Measurements from ENCODE around the gene C19orf25.

The C19orf25 gene

DNA sequence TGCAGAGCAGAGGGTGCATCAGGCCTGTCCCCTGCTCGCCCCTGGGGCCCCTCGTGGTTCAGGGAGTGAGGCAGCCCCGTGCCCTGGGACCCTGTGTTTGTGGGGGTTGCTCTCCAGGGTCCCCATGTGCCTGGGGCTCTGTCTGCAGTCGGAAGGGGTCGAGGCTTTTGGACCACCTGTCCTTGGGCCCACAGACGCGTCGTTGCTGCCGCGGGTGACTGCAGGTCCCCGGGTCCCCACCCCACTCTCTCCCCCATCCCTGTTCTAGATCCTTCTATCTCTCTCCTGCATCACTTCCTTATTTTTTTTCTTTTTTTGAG lies 9.2 kb upstream of the C19orf25 start:
- no peak for DNase-seq (ENCODE audit: low read depth, low spot score)
- peaks cover 11% of the 10 kb centered on the region for H3K27me3 ChIP-seq (ENCODE audit: insufficient read depth, insufficient read length)
- H3K9ac ChIP-seq (ENCODE audit: insufficient read length, low read depth) = peak overlapping the region; percentile 36
- no peak for TF ChIP-seq SUZ12 (IDR thresholded peaks at IDR 0.05; ENCODE audit: extremely low read depth, insufficient read depth, insufficient read length)
- no peak for TF ChIP-seq YY1 (IDR thresholded peaks at IDR 0.05; ENCODE audit: insufficient read depth, insufficient read length)
- no peak for TF ChIP-seq ZNF274 (IDR thresholded peaks at IDR 0.05; ENCODE audit: low read depth, low read length)
- no peaks in the 10 kb centered on the region for H3K36me3 ChIP-seq (ENCODE audit: insufficient read depth, insufficient read length, low read length)
- H3K4me1 ChIP-seq (ENCODE audit: insufficient read depth, insufficient read length) = peaks cover 16% of the 10 kb centered on the region
- H3K4me3 ChIP-seq (ENCODE audit: insufficient read length, low read depth) = no peak overlapping the region
- no peaks in the 10 kb centered on the region for H3K9me3 ChIP-seq (ENCODE audit: insufficient read depth, low read length)

DNA sequence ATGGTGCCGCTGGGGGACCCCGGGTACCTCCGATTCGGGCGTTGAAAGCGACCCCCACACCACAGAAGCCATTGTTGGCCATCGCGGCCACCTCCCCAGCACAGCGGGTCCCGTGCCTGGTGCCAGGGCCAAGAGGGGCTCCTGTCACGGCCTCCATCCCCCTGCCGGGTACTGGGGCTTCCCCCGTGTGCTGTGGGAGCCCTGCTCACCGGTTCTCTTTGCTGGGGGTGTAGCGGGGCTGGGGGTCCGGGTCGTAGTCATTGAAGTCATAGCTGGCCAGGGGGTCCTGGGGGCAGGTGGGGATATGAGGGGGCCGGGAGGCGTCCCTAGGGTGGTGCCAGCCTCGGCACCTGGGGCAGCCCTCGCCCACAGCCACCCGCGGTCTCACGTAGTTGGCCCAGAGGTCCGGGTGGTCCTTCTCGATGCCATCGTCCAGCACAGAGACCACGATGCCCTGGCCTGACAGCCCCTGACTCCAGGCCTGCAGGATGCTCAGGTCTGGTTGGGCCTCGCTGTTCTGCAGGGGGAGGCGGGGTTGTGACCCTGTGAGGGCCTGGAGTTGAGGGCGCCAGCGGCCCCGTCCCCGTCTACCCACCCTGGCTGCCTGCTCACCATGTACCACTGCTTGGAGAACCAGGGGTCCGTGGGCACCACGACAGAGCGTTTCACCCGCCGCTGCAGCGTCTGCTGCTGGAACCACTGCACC lies 8.7 kb upstream of the C19orf25 start:
- Histone ChIP-seq H3K4me3 (ENCODE audit: insufficient read length, low read depth) (no peak overlapping the region), H3K9me3 (ENCODE audit: insufficient read depth, low read length) (no peaks in the 10 kb centered on the region), H3K9ac (ENCODE audit: insufficient read length, low read depth) (peak overlapping the region; percentile 36), H3K4me1 (ENCODE audit: insufficient read depth, insufficient read length) (peaks cover 14% of the 10 kb centered on the region), H3K36me3 (ENCODE audit: insufficient read depth, insufficient read length, low read length) (no peaks in the 10 kb centered on the region), H3K27me3 (ENCODE audit: insufficient read depth, insufficient read length) (peaks cover 11% of the 10 kb centered on the region)
- no peak for DNase-seq (ENCODE audit: low read depth, low spot score)
- TF ChIP-seq SUZ12 (IDR thresholded peaks at IDR 0.05; ENCODE audit: extremely low read depth, insufficient read depth, insufficient read length) = no peak
- TF ChIP-seq ZNF274 (IDR thresholded peaks at IDR 0.05; ENCODE audit: low read depth, low read length) = no peak
- no peak for TF ChIP-seq YY1 (IDR thresholded peaks at IDR 0.05; ENCODE audit: insufficient read depth, insufficient read length)

DNA sequence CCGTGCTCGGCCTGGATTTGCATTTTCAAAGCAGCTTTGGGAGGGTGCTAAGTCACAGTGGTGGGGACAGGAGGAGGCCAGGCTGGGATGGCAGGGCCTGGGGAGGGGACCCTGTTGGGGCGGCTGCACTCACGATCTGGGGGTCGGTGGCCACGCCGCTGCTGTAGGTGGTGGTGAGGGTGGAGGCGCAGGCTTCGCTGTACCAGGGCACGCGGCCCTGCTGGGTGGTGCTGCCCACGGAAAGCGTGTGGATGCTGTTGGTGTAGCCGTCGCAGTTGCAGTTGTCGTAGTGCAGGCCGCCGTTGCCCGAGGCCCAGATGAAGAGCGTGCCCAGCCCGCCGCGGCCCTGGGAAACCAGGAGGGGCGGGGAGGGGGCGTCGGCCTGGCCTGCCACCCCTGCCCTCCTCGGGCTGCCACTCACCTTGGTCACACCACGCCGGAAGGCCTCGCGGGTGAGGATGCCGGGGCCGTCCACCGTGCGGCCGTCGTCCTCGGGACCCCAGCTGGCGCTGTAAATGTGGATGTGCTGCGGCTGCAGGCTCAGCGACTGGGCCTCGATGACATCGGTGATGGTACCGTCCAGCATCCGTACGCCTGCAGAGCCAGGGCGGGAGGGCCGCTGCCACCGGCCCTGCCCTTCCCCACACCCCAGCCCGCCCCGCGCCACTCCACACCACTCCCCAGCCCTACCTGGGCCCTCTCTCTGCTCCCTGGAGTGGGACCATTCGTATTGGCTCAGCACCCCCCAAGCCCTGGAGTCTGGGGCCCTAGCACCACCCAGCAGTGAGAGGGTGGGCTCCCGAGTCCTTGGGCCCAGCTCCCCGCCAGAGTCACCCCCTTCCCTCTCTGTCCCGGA lies 7.9 kb upstream of the C19orf25 start:
- peaks cover 16% of the 10 kb centered on the region for H3K4me1 ChIP-seq (ENCODE audit: insufficient read depth, insufficient read length)
- no peak for DNase-seq (ENCODE audit: low read depth, low spot score)
- H3K4me3 ChIP-seq (ENCODE audit: insufficient read length, low read depth) = no peak overlapping the region
- H3K9me3 ChIP-seq (ENCODE audit: insufficient read depth, low read length) = no peaks in the 10 kb centered on the region
- no peaks in the 10 kb centered on the region for H3K36me3 ChIP-seq (ENCODE audit: insufficient read depth, insufficient read length, low read length)
- peaks cover 10% of the 10 kb centered on the region for H3K27me3 ChIP-seq (ENCODE audit: insufficient read depth, insufficient read length)
- TF ChIP-seq SUZ12 (IDR thresholded peaks at IDR 0.05; ENCODE audit: extremely low read depth, insufficient read depth, insufficient read length) (no peak), ZNF274 (IDR thresholded peaks at IDR 0.05; ENCODE audit: low read depth, low read length) (no peak), YY1 (IDR thresholded peaks at IDR 0.05; ENCODE audit: insufficient read depth, insufficient read length) (no peak)
- peak overlapping the region; percentile 8 for H3K9ac ChIP-seq (ENCODE audit: insufficient read length, low read depth)

DNA sequence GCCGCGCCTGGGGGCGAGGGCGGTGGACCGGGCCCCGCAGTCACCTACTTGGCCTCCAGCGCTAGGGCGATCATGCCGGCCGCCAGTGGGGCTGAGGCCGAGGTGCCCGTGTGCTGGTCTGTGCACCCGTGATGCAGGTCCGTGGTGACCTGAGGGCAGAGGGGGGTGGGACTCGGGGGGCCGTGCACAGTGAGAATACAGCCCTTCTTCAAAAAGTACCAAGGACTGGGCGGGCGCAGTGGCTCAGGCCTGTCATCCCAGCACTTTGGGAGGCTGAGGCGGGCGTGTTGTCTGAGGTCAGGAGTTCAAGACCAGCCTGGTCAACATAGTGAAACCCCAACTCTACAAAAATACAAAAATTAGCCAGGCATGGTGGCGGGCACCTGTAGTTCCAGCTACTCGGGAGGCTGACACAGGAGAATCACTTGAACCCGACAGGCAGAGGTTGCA lies 5.0 kb upstream of the C19orf25 start:
- no peak for DNase-seq (ENCODE audit: low read depth, low spot score)
- Histone ChIP-seq H3K9ac (ENCODE audit: insufficient read length, low read depth) (no peak overlapping the region), H3K4me1 (ENCODE audit: insufficient read depth, insufficient read length) (peaks cover 8% of the 10 kb centered on the region), H3K4me3 (ENCODE audit: insufficient read length, low read depth) (no peak overlapping the region), H3K9me3 (ENCODE audit: insufficient read depth, low read length) (no peaks in the 10 kb centered on the region), H3K27me3 (ENCODE audit: insufficient read depth, insufficient read length) (no peaks in the 10 kb centered on the region), H3K36me3 (ENCODE audit: insufficient read depth, insufficient read length, low read length) (no peaks in the 10 kb centered on the region)
- no peak for TF ChIP-seq ZNF274 (IDR thresholded peaks at IDR 0.05; ENCODE audit: low read depth, low read length)
- no peak for TF ChIP-seq SUZ12 (IDR thresholded peaks at IDR 0.05; ENCODE audit: extremely low read depth, insufficient read depth, insufficient read length)
- TF ChIP-seq YY1 (IDR thresholded peaks at IDR 0.05; ENCODE audit: insufficient read depth, insufficient read length) = no peak

DNA sequence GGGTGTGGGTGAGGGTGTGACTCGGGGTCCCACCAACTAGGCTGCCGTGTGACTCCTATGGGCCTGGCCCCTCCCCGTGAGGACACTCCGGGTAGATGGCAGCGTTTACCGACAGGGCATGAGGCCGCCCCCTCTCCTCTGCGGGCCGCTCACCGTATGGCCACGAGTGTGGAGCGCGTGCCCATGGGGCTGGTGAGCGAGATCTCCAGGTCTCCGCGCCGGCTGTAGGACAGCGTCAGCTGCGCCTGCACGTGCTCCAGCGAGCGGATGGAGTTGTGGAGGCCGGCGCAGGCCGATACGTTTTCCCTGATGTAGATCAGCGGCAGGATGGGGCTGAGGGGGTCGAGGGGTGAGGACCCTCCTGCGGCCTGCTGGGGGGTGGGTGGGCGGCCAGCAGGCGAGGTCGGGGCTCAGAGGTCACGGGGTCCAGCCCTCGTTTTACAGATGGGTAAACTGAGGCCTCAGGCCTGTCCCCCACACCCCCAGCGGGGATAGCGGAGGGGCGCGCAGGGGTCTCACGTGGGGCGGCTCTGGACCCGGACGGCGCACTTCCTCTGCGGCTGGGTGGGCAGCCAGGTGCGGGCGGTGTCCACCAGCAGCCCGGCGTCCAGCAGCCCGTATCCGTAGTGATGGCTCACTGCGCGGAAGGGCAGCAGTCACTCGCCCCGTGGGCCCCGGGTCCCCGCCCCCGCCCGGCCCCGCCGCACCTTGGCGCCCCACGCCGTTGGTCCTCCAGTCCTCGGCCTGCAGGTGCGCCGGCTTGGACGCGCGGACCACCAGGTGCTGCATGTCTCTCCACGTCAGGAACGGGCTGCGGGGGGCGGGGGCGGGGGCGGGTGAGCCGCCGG lies 4.3 kb upstream of the C19orf25 start:
- Histone ChIP-seq H3K9me3 (ENCODE audit: insufficient read depth, low read length) (no peaks in the 10 kb centered on the region), H3K9ac (ENCODE audit: insufficient read length, low read depth) (peak overlapping the region; percentile 42), H3K36me3 (ENCODE audit: insufficient read depth, insufficient read length, low read length) (no peaks in the 10 kb centered on the region), H3K4me1 (ENCODE audit: insufficient read depth, insufficient read length) (peaks cover 8% of the 10 kb centered on the region), H3K4me3 (ENCODE audit: insufficient read length, low read depth) (no peak overlapping the region), H3K27me3 (ENCODE audit: insufficient read depth, insufficient read length) (no peaks in the 10 kb centered on the region)
- TF ChIP-seq ZNF274 (IDR thresholded peaks at IDR 0.05; ENCODE audit: low read depth, low read length) (no peak), YY1 (IDR thresholded peaks at IDR 0.05; ENCODE audit: insufficient read depth, insufficient read length) (no peak), SUZ12 (IDR thresholded peaks at IDR 0.05; ENCODE audit: extremely low read depth, insufficient read depth, insufficient read length) (no peak)
- no peak for DNase-seq (ENCODE audit: low read depth, low spot score)

DNA sequence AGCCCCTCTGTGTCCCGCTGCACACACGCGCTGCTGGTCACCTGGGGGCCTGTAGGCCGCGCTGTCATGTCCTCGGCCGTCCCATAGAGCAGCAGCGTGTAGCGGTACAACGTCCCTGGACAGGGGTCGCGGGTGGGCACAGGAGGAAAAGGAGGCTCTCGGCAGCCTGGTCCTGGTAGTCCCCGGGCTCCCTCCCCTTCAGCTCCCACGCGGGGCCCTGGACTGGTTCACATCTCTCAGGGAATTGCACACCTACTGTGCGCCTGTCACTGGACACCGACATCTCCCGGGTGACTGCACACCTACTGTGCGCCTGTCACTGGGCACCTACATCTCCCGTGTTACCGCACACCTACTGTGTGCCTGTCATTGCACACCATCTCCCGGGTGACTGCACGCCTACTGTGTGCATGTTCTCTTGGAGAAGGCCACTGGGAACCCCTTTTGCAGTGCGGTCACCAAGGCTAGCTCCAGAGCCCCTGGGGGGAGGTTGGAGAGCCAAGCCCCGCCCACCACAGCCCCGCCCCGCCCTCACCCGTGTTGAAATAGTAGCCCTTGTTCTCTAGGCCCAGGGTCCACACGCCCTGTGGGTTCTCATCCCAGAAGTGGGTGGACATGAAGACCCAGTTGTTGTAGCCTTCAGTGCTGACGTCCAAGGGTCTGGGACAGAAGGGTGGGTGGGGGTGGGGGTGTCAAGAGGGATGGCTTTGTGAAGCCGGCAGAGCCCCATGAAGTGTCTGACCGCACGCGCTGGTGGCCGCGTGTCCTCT lies 3.5 kb upstream of the C19orf25 start:
- no peak for TF ChIP-seq YY1 (IDR thresholded peaks at IDR 0.05; ENCODE audit: insufficient read depth, insufficient read length)
- TF ChIP-seq ZNF274 (IDR thresholded peaks at IDR 0.05; ENCODE audit: low read depth, low read length) = no peak
- no peak for TF ChIP-seq SUZ12 (IDR thresholded peaks at IDR 0.05; ENCODE audit: extremely low read depth, insufficient read depth, insufficient read length)
- H3K4me1 ChIP-seq (ENCODE audit: insufficient read depth, insufficient read length) = peaks cover 8% of the 10 kb centered on the region
- no peak overlapping the region for H3K4me3 ChIP-seq (ENCODE audit: insufficient read length, low read depth)
- peak overlapping the region; percentile 42 for H3K9ac ChIP-seq (ENCODE audit: insufficient read length, low read depth)
- no peak for DNase-seq (ENCODE audit: low read depth, low spot score)
- H3K27me3 ChIP-seq (ENCODE audit: insufficient read depth, insufficient read length) = no peaks in the 10 kb centered on the region
- H3K36me3 ChIP-seq (ENCODE audit: insufficient read depth, insufficient read length, low read length) = peaks cover 2% of the 10 kb centered on the region
- no peaks in the 10 kb centered on the region for H3K9me3 ChIP-seq (ENCODE audit: insufficient read depth, low read length)

Measured in NT2/D1 (cell line).